DND-41 (cell line): ENCODE results near the gene SSX2IP.

Experiments used
- ATAC-seq: fragments of 200-7000 bp; cut with Tn5 transposase; 3 replicates; pipeline ENCODE4 v1.9.1; 2021; ENCODE audit warnings: low read depth; ENCODE audit not compliant: insufficient read depth
- DNase-seq: peaks from one replicate; pipeline ENCODE4 v3.0.0-alpha.2; 2020
- H2AFZ ChIP-seq: 2 replicates; pipeline ENCODE4 v1.6.0; 2012; ENCODE audit warnings: low read depth, low read length
- H3K27ac ChIP-seq: 2 replicates; pipeline ENCODE4 v1.5.1; 2012; ENCODE audit warnings: low read length, inconsistent platforms
- H3K27me3 ChIP-seq: fragments of 200-600 bp; sonication (generic); 2 replicates; pipeline ENCODE4 v1.6.0; 2012; ENCODE audit warnings: low read length, mild to moderate bottlenecking, inconsistent platforms; ENCODE audit not compliant: insufficient read depth, poor library complexity
- H3K36me3 ChIP-seq: 2 replicates; pipeline ENCODE4 v1.5.1; 2012; ENCODE audit warnings: low read length, inconsistent platforms; ENCODE audit not compliant: insufficient read depth
- H3K4me1 ChIP-seq: 2 replicates; pipeline ENCODE4 v1.5.1; 2012; ENCODE audit warnings: mild to moderate bottlenecking, low read length; ENCODE audit not compliant: insufficient read depth
- H3K4me2 ChIP-seq: 2 replicates; pipeline ENCODE4 v1.6.0; 2012; ENCODE audit warnings: mild to moderate bottlenecking, moderate library complexity, low read length, inconsistent platforms; ENCODE audit not compliant: insufficient read depth
- H3K4me3 ChIP-seq, 2 experiments: fragments of 200-600 bp in 1 of 2; shearing (Covaris generic) in 1 of 2; 2 replicates each; pipeline ENCODE4 v1.5.1; 2012 to 2016; ENCODE audit warnings: inconsistent platforms in 2 of 2, low read length in 2 of 2, mild to moderate bottlenecking in 2 of 2, low read depth in 1 of 2, moderate library complexity in 1 of 2
- H3K79me2 ChIP-seq: 2 replicates; pipeline ENCODE4 v1.6.0; 2012; ENCODE audit warnings: low read length, inconsistent platforms; ENCODE audit not compliant: insufficient read depth
- H3K9ac ChIP-seq: 2 replicates; pipeline ENCODE4 v1.6.0; 2012; ENCODE audit warnings: low read depth, mild to moderate bottlenecking, inconsistent platforms, low read length, moderate library complexity
- H3K9me3 ChIP-seq: 2 replicates; pipeline ENCODE4 v1.5.1; 2012; ENCODE audit warnings: low read length, moderate library complexity, mild to moderate bottlenecking, inconsistent platforms; ENCODE audit not compliant: insufficient read depth, severe bottlenecking
- H4K20me1 ChIP-seq: 2 replicates; pipeline ENCODE4 v1.6.0; 2012; ENCODE audit warnings: low read length; ENCODE audit not compliant: insufficient read depth
- CTCF ChIP-seq: IDR thresholded peaks from 2 replicates; pipeline ENCODE4 v1.5.1; 2012; ENCODE audit warnings: borderline replicate concordance, low read length, moderate library complexity, mild to moderate bottlenecking; ENCODE audit not compliant: poor library complexity, severe bottlenecking; ENCODE audit errors: extremely low read depth
- EZH2 ChIP-seq: IDR thresholded peaks from 3 replicates; pipeline ENCODE4 v1.6.1; 2012; ENCODE audit warnings: borderline replicate concordance, low read depth, mild to moderate bottlenecking, moderate library complexity, low read length, inconsistent platforms; ENCODE audit not compliant: severe bottlenecking

Gene SSX2IP

GRCh38 chr1:84603941-84604830 lies 86.1 kb downstream of the SSX2IP start:
- Histone ChIP-seq H3K9me3 (peaks cover 26% of the 10 kb centered on the region), H3K4me3 (no peak overlapping the region), H3K27ac (no peak overlapping the region), H3K36me3 (no peaks in the 10 kb centered on the region), H3K27me3 (no peaks in the 10 kb centered on the region), H3K4me1 (no peaks in the 10 kb centered on the region), H3K9ac (no peak overlapping the region), H3K79me2 (no peaks in the 10 kb centered on the region), H4K20me1 (no peaks in the 10 kb centered on the region), H2AFZ (no peak overlapping the region), H3K4me2 (no peak overlapping the region)
- TF ChIP-seq EZH2 (no peak), CTCF (no peak)
- no peak for DNase-seq
- no peak for ATAC-seq

- no peak overlapping the region for H3K27ac ChIP-seq
- TF ChIP-seq CTCF (no peak), EZH2 (no peak)
- H3K4me2 ChIP-seq = no peak overlapping the region
- H3K27me3 ChIP-seq = no peaks in the 10 kb centered on the region
- H3K4me1 ChIP-seq = no peaks in the 10 kb centered on the region
- ATAC-seq (no peak), DNase-seq (no peak)
- no peaks in the 10 kb centered on the region for H3K36me3 ChIP-seq
- peaks cover 26% of the 10 kb centered on the region for H3K9me3 ChIP-seq
- H2AFZ ChIP-seq = no peak overlapping the region
- no peak overlapping the region for H3K9ac ChIP-seq
- no peaks in the 10 kb centered on the region for H4K20me1 ChIP-seq
- H3K4me3 ChIP-seq = no peak overlapping the region
- H3K79me2 ChIP-seq = no peaks in the 10 kb centered on the region
Measured at GRCh38 chr1:84603223-84603622, 87.0 kb downstream of the SSX2IP start.

- no peak for ATAC-seq
- H2AFZ ChIP-seq = no peak overlapping the region
Measured at GRCh38 chr1:84600796-84601195, 89.5 kb downstream of the SSX2IP start.

More at GRCh38 chr1:84600796-84601195, 89.5 kb downstream of the SSX2IP start:
- no peak overlapping the region for H3K27ac ChIP-seq
- no peak for TF ChIP-seq CTCF
- TF ChIP-seq EZH2 = no peak
- H3K4me1 ChIP-seq = no peaks in the 10 kb centered on the region
- H3K9ac ChIP-seq = no peak overlapping the region
- no peaks in the 10 kb centered on the region for H3K36me3 ChIP-seq
- no peaks in the 10 kb centered on the region for H3K79me2 ChIP-seq
- H4K20me1 ChIP-seq = no peaks in the 10 kb centered on the region
- peaks cover 20% of the 10 kb centered on the region for H3K9me3 ChIP-seq
- H3K4me2 ChIP-seq = no peak overlapping the region
- H3K27me3 ChIP-seq = no peaks in the 10 kb centered on the region
- H3K4me3 ChIP-seq = no peak overlapping the region
- DNase-seq = no peak
